ENCODE results near the gene BUB1.
"Not testable (repeated sequence)": the region's sequence is repeated elsewhere in the genome, so short reads cannot be mapped to it uniquely, and the experiment has no call there.

Gene BUB1

GRCh38 chr2:110677530-110678456 lies at the start of gene BUB1:
Gene BUB1, minus strand, starts transcription at chr2:110678063. Its CDS starts 68 bp downstream, at chr2:110677995.
- DNase-seq: peak; percentile 97

GRCh38 chr2:110726285-110726684 lies 48.4 kb upstream of the BUB1 start:
- no peak for DNase-seq

DNA sequence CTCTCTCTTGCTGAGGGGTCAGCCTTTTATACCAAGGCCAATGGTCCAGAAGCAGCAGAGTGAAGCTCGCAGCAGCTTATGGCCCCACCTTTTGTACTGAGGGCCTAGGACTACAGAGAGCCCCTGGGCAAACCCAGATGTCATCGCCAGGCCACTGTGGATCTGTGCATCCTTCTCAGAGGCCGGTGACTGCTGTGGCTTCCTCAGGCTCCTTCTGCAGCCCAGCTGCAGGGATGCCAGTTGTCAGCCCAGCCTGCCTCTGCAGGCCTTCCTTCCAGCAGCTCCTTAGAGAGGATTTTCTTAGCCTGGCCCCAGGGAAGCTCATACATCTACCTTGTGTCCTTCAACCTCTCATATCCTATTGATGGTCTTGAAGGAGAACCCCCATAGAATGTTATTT lies 48.0 kb upstream of the BUB1 start:
- DNase-seq: no peak

DNA sequence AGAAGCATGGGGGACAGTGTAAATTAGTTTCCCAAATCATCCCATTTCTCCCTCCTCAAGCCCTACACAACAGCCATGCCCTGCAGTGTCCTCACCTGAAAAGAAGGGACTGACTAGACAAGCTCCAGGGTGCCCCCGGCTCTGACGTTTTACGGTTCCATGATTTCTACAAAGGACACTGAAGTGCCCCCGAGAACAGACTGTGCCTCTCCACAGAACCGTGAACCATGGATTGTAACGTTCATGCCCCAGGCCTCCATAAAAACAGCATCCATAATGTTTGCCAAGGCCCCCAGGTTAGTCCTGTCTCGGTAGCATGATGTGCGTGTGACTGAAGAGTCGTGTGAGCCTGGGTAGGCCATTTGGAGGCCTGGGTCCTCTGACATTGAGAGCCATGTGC lies 47.5 kb upstream of the BUB1 start:
- no peak for DNase-seq

DNA sequence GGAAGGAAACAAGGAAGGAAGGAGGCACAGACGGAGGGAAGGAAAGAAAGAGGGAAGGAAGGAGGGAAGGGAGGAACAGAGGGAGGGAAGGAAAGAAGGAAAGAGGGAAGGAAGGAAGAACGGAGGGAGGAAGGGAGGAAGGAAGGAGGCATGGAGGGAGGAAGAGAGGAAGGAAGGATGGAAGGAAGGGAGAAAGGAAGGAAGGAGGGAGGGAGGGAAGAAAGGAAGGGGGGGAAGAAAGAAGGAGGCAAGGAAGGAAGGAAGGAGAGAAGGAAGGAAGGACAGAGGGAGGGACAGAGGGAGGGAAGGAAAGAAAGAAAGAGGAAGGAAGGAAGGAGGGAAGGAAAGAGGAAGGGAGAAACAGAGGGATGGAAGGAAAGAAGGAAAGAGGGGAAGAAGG lies 47.0 kb upstream of the BUB1 start:
- DNase-seq: no peak

GRCh38 chr2:110720547-110720946 lies 42.7 kb upstream of the BUB1 start:
- DNase-seq: no peak

- DNase-seq: no peak
These were observed 41.1 kb upstream of the BUB1 start for GRCh38 chr2:110718990-110719389.

GRCh38 chr2:110718382-110718781 lies 40.5 kb upstream of the BUB1 start:
- no peak for DNase-seq

DNA sequence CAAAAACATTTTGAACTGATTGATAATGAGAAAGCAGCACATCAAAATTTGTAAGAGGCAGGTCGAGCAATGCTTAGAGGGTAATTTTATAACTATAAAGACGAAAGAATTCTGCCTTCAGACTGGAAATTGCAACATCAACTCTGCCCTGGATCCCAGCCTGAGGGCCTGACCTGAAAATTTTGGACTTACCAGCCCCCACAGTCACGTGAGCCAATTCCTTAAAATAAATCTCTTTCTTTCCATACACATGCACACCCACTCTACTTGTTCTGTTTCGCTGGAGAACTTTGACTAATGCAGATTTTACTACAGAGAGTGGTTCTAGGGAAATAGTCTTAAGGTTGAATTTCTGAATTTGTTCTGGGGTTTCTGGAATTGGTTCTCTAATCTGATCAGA lies 39.9 kb upstream of the BUB1 start:
- DNase-seq: no peak

DNA sequence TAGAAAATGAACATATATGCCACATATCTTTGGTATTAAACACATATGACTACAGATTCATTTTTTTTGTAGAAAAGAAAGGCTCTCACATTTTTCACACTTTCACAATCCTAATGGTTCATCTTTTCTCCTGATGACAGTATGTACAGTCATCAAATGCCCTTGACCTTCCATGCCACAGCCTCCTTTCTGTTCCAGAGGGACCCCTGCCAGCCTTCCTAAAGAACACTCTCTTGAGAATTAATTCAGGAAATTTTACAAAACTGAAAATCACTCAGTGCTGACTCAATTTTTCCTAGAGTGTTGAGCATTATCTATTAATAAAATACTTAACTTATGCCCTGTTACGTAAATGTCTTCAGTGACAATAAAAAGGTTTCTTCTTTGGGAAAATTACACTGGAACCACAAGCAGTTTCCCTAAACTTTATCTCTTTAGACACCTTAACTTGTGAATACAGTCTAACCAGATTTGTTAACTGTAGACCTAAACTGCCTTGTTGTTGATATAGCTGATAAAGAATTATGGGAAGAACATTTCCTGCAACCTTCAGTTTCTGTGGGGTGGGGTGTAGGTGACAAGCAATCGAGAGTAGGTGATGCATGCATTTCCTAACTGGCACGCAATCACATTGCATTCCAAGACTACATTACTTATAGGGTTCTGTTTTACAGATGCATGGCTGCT lies 39.2 kb upstream of the BUB1 start:
- no peak for DNase-seq

DNA sequence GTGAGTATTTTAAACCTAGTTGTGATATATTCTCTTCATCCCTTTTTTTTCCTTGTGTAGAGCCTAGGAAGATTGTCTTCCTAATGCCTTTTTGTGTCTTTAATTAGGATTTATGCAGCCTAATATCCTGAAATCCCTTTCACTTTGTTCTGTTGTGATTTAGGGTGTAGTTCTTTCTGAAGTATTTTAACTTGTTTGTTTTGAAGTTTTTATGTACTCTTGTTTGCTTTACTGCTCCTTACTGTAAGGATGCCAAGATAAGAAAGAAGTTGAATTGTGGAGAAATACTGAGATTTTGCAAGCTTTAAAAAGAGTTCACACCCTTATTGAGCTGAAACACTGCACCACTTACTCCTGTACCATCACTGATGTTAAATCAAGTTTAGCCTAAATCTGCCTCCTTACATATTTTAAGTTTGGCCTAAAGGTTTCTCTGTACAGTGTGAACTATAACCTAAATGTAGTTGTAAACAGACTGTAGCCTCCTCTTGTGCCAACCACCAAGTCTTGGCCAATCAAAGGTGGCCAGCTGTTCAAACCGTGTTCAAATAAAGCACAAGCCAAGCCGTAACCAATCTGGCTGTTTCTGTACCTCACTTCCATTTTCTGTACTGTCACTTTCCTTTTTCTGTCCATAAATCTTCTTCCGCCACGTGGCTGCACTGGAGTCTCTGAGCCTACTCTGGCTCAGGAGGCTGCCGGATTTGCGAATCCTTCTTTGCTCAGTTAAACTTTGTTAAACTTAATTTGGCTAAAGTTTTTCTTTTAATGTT lies 36.8 kb upstream of the BUB1 start:
- no peak for DNase-seq

- no peak for DNase-seq
These were observed 35.9 kb upstream of the BUB1 start for GRCh38 chr2:110713513-110714362.

GRCh38 chr2:110712737-110713136 lies 34.9 kb upstream of the BUB1 start:
- DNase-seq: no peak

DNA sequence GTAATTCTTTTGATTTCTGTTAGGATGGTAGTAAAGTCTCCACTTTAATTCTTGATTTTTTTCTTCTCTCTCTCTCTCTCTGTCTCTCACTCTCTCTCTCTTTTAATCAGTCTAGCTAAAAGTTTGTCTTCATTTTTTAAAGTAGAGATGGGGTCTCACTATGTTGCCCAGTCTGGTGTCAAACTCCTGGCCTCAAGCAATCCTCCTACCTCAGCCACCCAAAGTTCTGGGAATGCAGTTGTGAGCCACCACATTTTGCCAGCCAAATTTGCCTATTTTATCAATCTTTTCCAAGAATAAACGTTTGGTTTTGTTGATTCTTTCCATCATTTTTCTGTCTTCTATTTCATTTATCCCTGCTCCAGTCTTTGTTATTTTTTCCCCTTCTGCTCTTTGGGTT lies 30.6 kb upstream of the BUB1 start:
- DNase-seq: no peak

DNA sequence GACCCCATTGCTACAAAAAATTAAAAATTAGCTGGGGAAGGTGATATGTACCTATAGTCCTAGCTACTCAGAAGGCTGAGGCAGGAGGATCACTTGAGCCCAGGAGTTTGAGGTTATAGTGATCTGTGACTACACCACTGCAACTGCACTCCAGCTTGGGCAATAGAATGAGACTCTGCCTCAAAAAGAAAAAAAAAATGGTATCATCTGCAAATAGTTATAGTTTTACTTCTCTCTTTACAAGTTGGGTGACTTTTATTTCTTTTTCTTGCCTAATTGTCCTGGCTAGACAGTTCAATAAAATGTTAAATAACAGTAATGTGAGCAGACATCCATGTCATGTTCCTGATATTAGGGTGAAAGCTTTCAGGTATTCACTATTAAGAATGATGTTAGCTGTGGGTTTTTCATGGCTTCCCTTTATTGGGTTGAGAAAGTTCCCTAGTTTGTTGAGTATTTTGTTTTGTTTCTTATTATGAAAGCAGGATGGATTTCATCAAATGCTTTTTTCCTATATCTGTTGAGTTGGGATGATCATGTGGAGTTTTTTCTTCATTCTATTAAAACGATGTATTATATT lies 29.6 kb upstream of the BUB1 start:
- no peak for DNase-seq

GRCh38 chr2:110702514-110703380 lies 24.9 kb upstream of the BUB1 start:
- DNase-seq: no peak

- not testable (repeated sequence) for DNase-seq
These were observed 20.4 kb upstream of the BUB1 start for GRCh38 chr2:110698253-110698652.

GRCh38 chr2:110695146-110695898 lies 17.5 kb upstream of the BUB1 start:
- not testable (repeated sequence) for DNase-seq

DNA sequence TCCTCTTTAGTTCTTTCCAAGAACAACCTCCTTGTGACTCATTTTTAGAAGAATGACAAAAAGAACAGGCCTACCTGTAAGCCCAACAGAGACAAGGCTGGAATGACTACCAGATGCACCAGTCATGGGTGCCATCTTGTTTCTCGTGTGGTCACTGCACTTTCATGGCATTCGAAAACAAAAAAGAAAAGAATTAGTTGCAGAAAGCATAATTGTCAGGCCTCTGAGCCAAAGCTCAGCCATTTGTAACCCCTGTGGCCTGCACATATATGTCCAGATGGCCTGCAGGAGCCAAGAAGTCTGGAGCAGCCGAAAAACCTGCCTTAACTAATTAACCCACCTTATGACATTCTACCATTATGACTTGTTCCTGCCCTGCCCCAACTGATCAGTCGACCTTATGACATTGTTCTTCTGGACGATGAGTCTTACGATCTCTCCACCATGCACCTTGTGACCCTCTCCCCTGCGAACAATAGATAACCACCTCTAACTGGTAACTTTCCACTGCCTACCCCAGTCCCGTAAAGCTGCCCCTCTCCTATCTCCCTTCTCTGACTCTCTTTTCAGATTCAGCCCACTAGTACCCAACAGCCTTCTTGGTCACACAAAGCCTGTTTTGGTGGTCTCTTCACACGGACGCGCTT lies 13.9 kb upstream of the BUB1 start:
- no peak for DNase-seq

Measured in EL (cell line).